Femur (tissue), 1 donor: ENCODE results near the gene SEPTIN10.
A peak's percentile ranks its signal among the peaks of the same experiment; 100 is the strongest.

Experiments
- DNase-seq: peaks from one replicate; pipeline ENCODE4 v3.0.0-alpha.2; 2017

SEPTIN10 gene

GRCh38 chr2:109519513-109519912 lies 94.3 kb downstream of the SEPTIN10 start:
- no peak for DNase-seq

GRCh38 chr2:109517118-109517889 lies 96.5 kb downstream of the SEPTIN10 start:
- no peak for DNase-seq

GRCh38 chr2:109516445-109517117 lies 97.2 kb downstream of the SEPTIN10 start:
- DNase-seq = no peak

- no peak for DNase-seq
These were observed 98.9 kb downstream of the SEPTIN10 start for GRCh38 chr2:109514857-109515256.

- DNase-seq = peak; percentile 79
These were observed 99.8 kb downstream of the SEPTIN10 start for GRCh38 chr2:109513749-109514588.

GRCh38 chr2:109513230-109513629 lies 100.5 kb downstream of the SEPTIN10 start:
- no peak for DNase-seq

- no peak for DNase-seq
These were observed 101.7 kb downstream of the SEPTIN10 start for GRCh38 chr2:109512076-109512475.

- DNase-seq = no peak
These were observed 102.6 kb downstream of the SEPTIN10 start for GRCh38 chr2:109511168-109511567.

- DNase-seq = peak; percentile 82
These were observed 103.4 kb downstream of the SEPTIN10 start for GRCh38 chr2:109510136-109511028.

GRCh38 chr2:109508556-109508955 lies 105.2 kb downstream of the SEPTIN10 start:
- DNase-seq = no peak

GRCh38 chr2:109507828-109508227 lies 105.9 kb downstream of the SEPTIN10 start:
- no peak for DNase-seq

GRCh38 chr2:109507217-109507616 lies 106.5 kb downstream of the SEPTIN10 start:
- no peak for DNase-seq

GRCh38 chr2:109503191-109503590 lies 110.6 kb downstream of the SEPTIN10 start:
- DNase-seq = no peak

GRCh38 chr2:109501461-109501860 lies 112.3 kb downstream of the SEPTIN10 start:
- DNase-seq = no peak

GRCh38 chr2:109500910-109501309 lies 112.9 kb downstream of the SEPTIN10 start:
- no peak for DNase-seq

- DNase-seq = no peak
These were observed 114.2 kb downstream of the SEPTIN10 start for GRCh38 chr2:109499566-109499965.

- no peak for DNase-seq
These were observed 114.9 kb downstream of the SEPTIN10 start for GRCh38 chr2:109498906-109499305.

- DNase-seq = no peak
These were observed 115.6 kb downstream of the SEPTIN10 start for GRCh38 chr2:109497911-109498870.

GRCh38 chr2:109497463-109497862 lies 116.3 kb downstream of the SEPTIN10 start:
- DNase-seq = peak; percentile 72

- DNase-seq = no peak
These were observed 119.4 kb downstream of the SEPTIN10 start for GRCh38 chr2:109494351-109494750.
